Stomach smooth muscle (tissue), 2 donors: ENCODE measurements around the gene SLC16A5.
"Not testable (repeated sequence)": the region's sequence is repeated elsewhere in the genome, so short reads cannot be mapped to it uniquely, and the experiment has no call there.

ENCODE experiments used
- H3K27ac ChIP-seq: one replicate; pipeline ENCODE4 v1.7.0; 2013; ENCODE audit warnings: mild to moderate bottlenecking, low read length, inconsistent platforms
- H3K27me3 ChIP-seq, 2 donors: one replicate each; pipeline ENCODE4 v1.7.0; 2013; ENCODE audit warnings: low read length in 2 of 2; ENCODE audit not compliant: insufficient read depth in 2 of 2, control insufficient read depth in 1 of 2
- H3K36me3 ChIP-seq, 2 donors: one replicate each; pipeline ENCODE4 v1.7.0; 2013; ENCODE audit warnings: low read length in 2 of 2; ENCODE audit not compliant: control insufficient read depth in 2 of 2, insufficient read depth in 2 of 2
- H3K4me1 ChIP-seq: one replicate; pipeline ENCODE4 v1.7.0; 2013; ENCODE audit warnings: low read length; ENCODE audit not compliant: control insufficient read depth, insufficient read depth
- H3K4me3 ChIP-seq, 2 donors: one replicate each; pipeline ENCODE4 v1.7.0; 2013; ENCODE audit warnings: low read length in 2 of 2
- H3K9ac ChIP-seq, 2 donors: one replicate each; pipeline ENCODE4 v1.7.0; 2013; ENCODE audit warnings: low read length in 2 of 2, mild to moderate bottlenecking in 1 of 2
- H3K9me3 ChIP-seq, 2 donors: one replicate each; pipeline ENCODE4 v1.7.0; 2013; ENCODE audit warnings: low read length in 2 of 2; ENCODE audit not compliant: control insufficient read depth in 2 of 2
- donor health status: healthy.
- donor health status: Pancreatic carcinoma.

Gene SLC16A5

GRCh38 chr17:75064460-75064859 is 23.3 kb upstream of the SLC16A5 start:
- Histone ChIP-seq H3K36me3 (peaks cover 37 to 40% of the 10 kb centered on the region in 2 donors), H3K9ac (no peak overlapping the region), H3K9me3 (no peaks in the 10 kb centered on the region), H3K4me3 (no peak overlapping the region), H3K4me1 (peaks cover 5% of the 10 kb centered on the region), H3K27ac (no peak overlapping the region), H3K27me3 (no peaks in the 10 kb centered on the region)

GRCh38 chr17:75064867-75065561 is 22.7 kb upstream of the SLC16A5 start:
- H3K27ac ChIP-seq: no peak overlapping the region

GRCh38 chr17:75065562-75066151 is 22.1 kb upstream of the SLC16A5 start:
- H3K36me3 ChIP-seq: peaks cover 35 to 37% of the 10 kb centered on the region in 2 donors
- no peak overlapping the region for H3K27ac ChIP-seq

More at GRCh38 chr17:75064867-75065561, 22.7 kb upstream of the SLC16A5 start:
- Histone ChIP-seq H3K4me3 (no peak overlapping the region), H3K36me3 (peaks cover 37% of the 10 kb centered on the region in 2 donors), H3K9ac (no peak overlapping the region), H3K9me3 (no peaks in the 10 kb centered on the region), H3K27me3 (no peaks in the 10 kb centered on the region), H3K4me1 (no peaks in the 10 kb centered on the region)

GRCh38 chr17:75067856-75068255 is 19.9 kb upstream of the SLC16A5 start:
- H3K27ac ChIP-seq: no peak overlapping the region
- no peak overlapping the region for H3K4me3 ChIP-seq
- H3K9me3 ChIP-seq: no peaks in the 10 kb centered on the region
- no peak overlapping the region for H3K9ac ChIP-seq
- H3K4me1 ChIP-seq: no peaks in the 10 kb centered on the region
- no peaks in the 10 kb centered on the region for H3K27me3 ChIP-seq
- peaks cover 20% of the 10 kb centered on the region in 2 donors for H3K36me3 ChIP-seq

More at GRCh38 chr17:75065562-75066151, 22.1 kb upstream of the SLC16A5 start:
- Histone ChIP-seq H3K4me1 (no peaks in the 10 kb centered on the region), H3K9ac (no peak overlapping the region), H3K9me3 (no peaks in the 10 kb centered on the region), H3K27me3 (no peaks in the 10 kb centered on the region), H3K4me3 (no peak overlapping the region)

- H3K27ac ChIP-seq: no peak overlapping the region
- H3K4me3 ChIP-seq: no peak overlapping the region
- H3K27me3 ChIP-seq: no peaks in the 10 kb centered on the region
- no peaks in the 10 kb centered on the region for H3K4me1 ChIP-seq
- no peak overlapping the region for H3K9ac ChIP-seq
- H3K9me3 ChIP-seq: no peaks in the 10 kb centered on the region
- peaks cover 11% of the 10 kb centered on the region in 2 donors for H3K36me3 ChIP-seq
Measured at GRCh38 chr17:75068750-75069149, 19.0 kb upstream of the SLC16A5 start.

- Histone ChIP-seq H3K36me3 (peaks cover under 1 to 3% of the 10 kb centered on the region in 2 donors), H3K27ac (no peak overlapping the region), H3K4me1 (no peaks in the 10 kb centered on the region), H3K9me3 (no peaks in the 10 kb centered on the region), H3K9ac (no peak overlapping the region), H3K4me3 (no peak overlapping the region), H3K27me3 (no peaks in the 10 kb centered on the region)
Measured at GRCh38 chr17:75069783-75070182, 18.0 kb upstream of the SLC16A5 start.

- H3K36me3 ChIP-seq, H3K4me3 ChIP-seq, H3K9me3 ChIP-seq, H3K4me1 ChIP-seq, H3K9ac ChIP-seq, H3K27ac ChIP-seq, H3K27me3 ChIP-seq: not testable (repeated sequence)
Measured at GRCh38 chr17:75071478-75072271, 16.1 kb upstream of the SLC16A5 start.

GRCh38 chr17:75072909-75073308 is 14.8 kb upstream of the SLC16A5 start:
- not testable (repeated sequence) for H3K27me3 ChIP-seq, H3K27ac ChIP-seq, H3K36me3 ChIP-seq, H3K9me3 ChIP-seq, H3K4me3 ChIP-seq, H3K9ac ChIP-seq
- H3K4me1 ChIP-seq: peaks cover 11% of the 10 kb centered on the region

GRCh38 chr17:75073618-75074047 is 14.1 kb upstream of the SLC16A5 start:
- H3K9ac ChIP-seq: no peak overlapping the region
- H3K9me3 ChIP-seq: no peaks in the 10 kb centered on the region
- H3K4me3 ChIP-seq: no peak overlapping the region
- H3K36me3 ChIP-seq: no peaks in the 10 kb centered on the region
- no peaks in the 10 kb centered on the region for H3K27me3 ChIP-seq
- no peak overlapping the region for H3K27ac ChIP-seq
- H3K4me1 ChIP-seq: peaks cover 16% of the 10 kb centered on the region

- Histone ChIP-seq H3K36me3 (no peaks in the 10 kb centered on the region), H3K27ac (no peak overlapping the region), H3K9me3 (no peaks in the 10 kb centered on the region), H3K4me3 (no peak overlapping the region), H3K9ac (no peak overlapping the region), H3K27me3 (no peaks in the 10 kb centered on the region), H3K4me1 (peaks cover 19% of the 10 kb centered on the region)
Measured at GRCh38 chr17:75074532-75074931, 13.2 kb upstream of the SLC16A5 start.
